HepG2 (cell line): ENCODE results near the gene SLC7A6OS. TPM values are rescaled to one million over a fixed set of nuclear protein-coding genes. Genes with fewer than 3 reads are reported as not detected.

Source experiments
- ADNP ChIP-seq: sonication (generic); formaldehyde crosslinking; IDR thresholded peaks from 2 replicates; pipeline ENCODE4 v1.4.0; 2020; ENCODE audit warnings: missing genetic modification reagents
- BCL6 ChIP-seq: IDR thresholded peaks from 2 replicates; pipeline ENCODE4 v1.6.1; 2016; ENCODE audit warnings: missing genetic modification reagents, missing compliant biosample characterization
- GABPB1 ChIP-seq: IDR thresholded peaks from 2 replicates; pipeline ENCODE4 v1.6.1; 2016; ENCODE audit warnings: mild to moderate bottlenecking, missing genetic modification reagents, moderate library complexity, missing compliant biosample characterization
- HIVEP1 ChIP-seq: sonication (generic); formaldehyde crosslinking; IDR thresholded peaks from 2 replicates; pipeline ENCODE4 v1.4.0; 2020; ENCODE audit warnings: mild to moderate bottlenecking, missing genetic modification reagents
- HNF4A ChIP-seq: sonication (generic); formaldehyde crosslinking; IDR thresholded peaks from 2 replicates; pipeline ENCODE4 v1.4.0; 2020; ENCODE audit warnings: missing genetic modification reagents
- ISL2 ChIP-seq: sonication (generic); formaldehyde crosslinking; IDR thresholded peaks from 2 replicates; pipeline ENCODE4 v1.5.0; 2020; ENCODE audit warnings: missing genetic modification reagents
- KDM1A ChIP-seq: IDR thresholded peaks from 2 replicates; pipeline ENCODE4 v1.6.1; 2016; ENCODE audit warnings: missing compliant biosample characterization
- KLF16 ChIP-seq, 2 experiments: sonication (generic) in 1 of 2; formaldehyde crosslinking in 1 of 2; IDR thresholded peaks; 2 replicates each; pipeline versions ENCODE4 v1.6.1 to v1.8.0; 2016 to 2023; ENCODE audit warnings: missing genetic modification reagents in 2 of 2, missing compliant biosample characterization in 1 of 2
- SNAPC2 ChIP-seq: sonication (generic); formaldehyde crosslinking; IDR thresholded peaks from 2 replicates; pipeline ENCODE4 v1.8.1; 2022; ENCODE audit warnings: mild to moderate bottlenecking, missing genetic modification reagents
- ZIK1 ChIP-seq: sonication (generic); formaldehyde crosslinking; IDR thresholded peaks from 2 replicates; pipeline ENCODE4 v1.5.0; 2020; ENCODE audit warnings: mild to moderate bottlenecking, low read depth, missing genetic modification reagents, borderline replicate concordance
- ZNF124 ChIP-seq: sonication (generic); formaldehyde crosslinking; IDR thresholded peaks from 2 replicates; pipeline ENCODE4 v1.4.0; 2020; ENCODE audit warnings: missing genetic modification reagents
- ZNF138 ChIP-seq: sonication (generic); formaldehyde crosslinking; IDR thresholded peaks from 2 replicates; pipeline ENCODE4 v1.5.0; 2020; ENCODE audit warnings: mild to moderate bottlenecking, low read depth, missing genetic modification reagents
- ZNF180 ChIP-seq: sonication (generic); formaldehyde crosslinking; IDR thresholded peaks from 2 replicates; pipeline ENCODE4 v1.4.0; 2020; ENCODE audit warnings: low read depth, missing genetic modification reagents, borderline replicate concordance
- ZNF382 ChIP-seq: sonication (generic); formaldehyde crosslinking; IDR thresholded peaks from 2 replicates; pipeline ENCODE4 v1.5.0; 2020; ENCODE audit warnings: missing genetic modification reagents, mild to moderate bottlenecking, borderline replicate concordance
- ZNF44 ChIP-seq: sonication (generic); formaldehyde crosslinking; IDR thresholded peaks from 2 replicates; pipeline ENCODE4 v1.5.1; 2020; ENCODE audit warnings: mild to moderate bottlenecking, missing genetic modification reagents
- ZNF746 ChIP-seq: sonication (generic); formaldehyde crosslinking; IDR thresholded peaks from 2 replicates; pipeline ENCODE4 v1.8.0; 2022; ENCODE audit warnings: mild to moderate bottlenecking, missing genetic modification reagents
- ZNF788 ChIP-seq: sonication (generic); formaldehyde crosslinking; IDR thresholded peaks from 2 replicates; pipeline ENCODE4 v1.5.0; 2020; ENCODE audit warnings: mild to moderate bottlenecking, missing genetic modification reagents, borderline replicate concordance
- polyA plus RNA-seq, 8 experiments: library from polyadenylated mRNA; depleted of rRNA in 3 of 8; stranded (reverse) in 7 of 8; unstranded in 1 of 8; fragments of >200 nt; fragmentation: Illumina TruSeq in 4 of 8; extraction: Trizol in 4 of 8; gene quantifications; 2 replicates each; pipeline versions ENCODE4 v1.2.1 to v1.2.3, GENCODE V29; 2011 to 2016; ENCODE audit warnings: low read depth in 4 of 8, missing spikeins in 1 of 8, mixed read lengths in 1 of 8; ENCODE audit not compliant: insufficient read depth in 1 of 8
- total RNA-seq, 5 experiments: library from RNA; depleted of rRNA; stranded (reverse); fragments of >200 nt; fragmentation: Illumina TruSeq; extraction: Trizol; gene quantifications; 2 replicates each; pipeline ENCODE4 v1.2.3, GENCODE V29; 2016; ENCODE audit warnings: low read depth in 1 of 5
- TF ChIP-seq, protein P1 (sequence below): sonication (generic); formaldehyde crosslinking; IDR thresholded peaks from 2 replicates; pipeline ENCODE4 v1.4.0; 2020; ENCODE audit warnings: missing genetic modification reagents
- TF ChIP-seq, protein P2 (sequence below): sonication (generic); formaldehyde crosslinking; conservative IDR thresholded peaks from 2 replicates; pipeline ENCODE4 v1.5.0; 2020; ENCODE audit warnings: missing genetic modification reagents
- TF ChIP-seq, protein P3 (sequence below): sonication (generic); formaldehyde crosslinking; IDR thresholded peaks from 2 replicates; pipeline ENCODE4 v1.5.1; 2020; ENCODE audit warnings: missing genetic modification reagents, mild to moderate bottlenecking, borderline replicate concordance
- TF ChIP-seq, protein P4 (sequence below): sonication (generic); formaldehyde crosslinking; IDR thresholded peaks from 2 replicates; pipeline ENCODE4 v1.5.0; 2020; ENCODE audit warnings: mild to moderate bottlenecking, low read depth, missing genetic modification reagents, borderline replicate concordance
- TF ChIP-seq, protein P5 (sequence below): sonication (generic); formaldehyde crosslinking; IDR thresholded peaks from 2 replicates; pipeline ENCODE4 v1.5.0; 2020; ENCODE audit warnings: mild to moderate bottlenecking, missing genetic modification reagents, borderline replicate concordance

SLC7A6OS gene
- total and polyA plus RNA-seq, 2 of the 13 experiments (the other 11 are each of a cell fraction or from before 2014, with no cell fraction given) = 11.2 to 21.5 TPM

DNA sequence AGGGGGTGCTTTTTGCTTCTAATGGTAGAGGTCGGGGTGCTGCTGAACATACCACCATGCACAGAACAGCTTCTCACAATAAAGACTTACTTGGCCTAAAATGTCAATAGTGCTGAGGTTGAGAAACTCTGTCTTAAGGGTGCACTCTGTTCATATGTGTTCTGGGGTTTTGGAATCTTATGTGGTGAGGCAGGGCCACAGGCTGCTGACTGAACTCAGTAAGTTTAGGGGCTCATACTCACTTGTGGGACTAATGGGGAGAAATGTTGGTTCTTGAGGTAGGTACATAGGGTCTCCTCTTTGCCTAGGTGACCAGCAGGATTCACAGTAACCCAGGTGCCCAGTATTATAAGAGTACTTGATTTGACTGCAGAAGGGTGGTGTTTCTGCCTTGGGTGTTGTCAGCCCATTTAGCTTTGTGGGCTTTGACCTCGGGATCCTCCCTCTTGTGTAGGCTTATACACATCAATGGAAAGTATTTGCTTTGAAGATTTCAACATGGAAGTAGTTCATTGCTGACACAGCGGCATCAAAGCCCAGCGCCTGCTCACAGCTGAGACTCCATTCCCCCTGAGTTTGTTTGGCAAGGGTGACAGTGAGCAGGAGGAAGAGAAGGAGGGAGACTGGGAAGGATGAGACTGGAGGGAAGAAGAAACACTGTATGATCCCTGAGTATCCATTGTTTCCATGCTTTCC, 29.2 kb downstream of the SLC7A6OS start (continued):
- peak; percentile 50; the same call in 1 of the 2 replicates for TF ChIP-seq ZNF44 (CRISPR knock-in tag)
- peak; percentile 89; the same call in 1 of the 2 replicates for TF ChIP-seq ZNF788
- TF ChIP-seq HNF4A (CRISPR knock-in tag) = peak; percentile 96
- TF ChIP-seq HIVEP1 = peak; percentile 83; the same call in 1 of the 2 replicates
- TF ChIP-seq GABPB1 (CRISPR knock-in tag) = no peak
- 0 out of 2 replicates have a peak, but pooled peaks have one; percentile 54 for TF ChIP-seq ZNF138 (CRISPR knock-in tag)
- TF ChIP-seq ZNF746 = 0 out of 2 replicates have a peak, but pooled peaks have one; percentile 70
- TF ChIP-seq KDM1A (CRISPR knock-in tag) = peak; percentile 90
- TF ChIP-seq, protein P1, sequence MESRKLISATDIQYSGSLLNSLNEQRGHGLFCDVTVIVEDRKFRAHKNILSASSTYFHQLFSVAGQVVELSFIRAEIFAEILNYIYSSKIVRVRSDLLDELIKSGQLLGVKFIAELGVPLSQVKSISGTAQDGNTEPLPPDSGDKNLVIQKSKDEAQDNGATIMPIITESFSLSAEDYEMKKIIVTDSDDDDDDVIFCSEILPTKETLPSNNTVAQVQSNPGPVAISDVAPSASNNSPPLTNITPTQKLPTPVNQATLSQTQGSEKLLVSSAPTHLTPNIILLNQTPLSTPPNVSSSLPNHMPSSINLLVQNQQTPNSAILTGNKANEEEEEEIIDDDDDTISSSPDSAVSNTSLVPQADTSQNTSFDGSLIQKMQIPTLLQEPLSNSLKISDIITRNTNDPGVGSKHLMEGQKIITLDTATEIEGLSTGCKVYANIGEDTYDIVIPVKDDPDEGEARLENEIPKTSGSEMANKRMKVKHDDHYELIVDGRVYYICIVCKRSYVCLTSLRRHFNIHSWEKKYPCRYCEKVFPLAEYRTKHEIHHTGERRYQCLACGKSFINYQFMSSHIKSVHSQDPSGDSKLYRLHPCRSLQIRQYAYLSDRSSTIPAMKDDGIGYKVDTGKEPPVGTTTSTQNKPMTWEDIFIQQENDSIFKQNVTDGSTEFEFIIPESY = peak; percentile 68
- TF ChIP-seq, protein P2, sequence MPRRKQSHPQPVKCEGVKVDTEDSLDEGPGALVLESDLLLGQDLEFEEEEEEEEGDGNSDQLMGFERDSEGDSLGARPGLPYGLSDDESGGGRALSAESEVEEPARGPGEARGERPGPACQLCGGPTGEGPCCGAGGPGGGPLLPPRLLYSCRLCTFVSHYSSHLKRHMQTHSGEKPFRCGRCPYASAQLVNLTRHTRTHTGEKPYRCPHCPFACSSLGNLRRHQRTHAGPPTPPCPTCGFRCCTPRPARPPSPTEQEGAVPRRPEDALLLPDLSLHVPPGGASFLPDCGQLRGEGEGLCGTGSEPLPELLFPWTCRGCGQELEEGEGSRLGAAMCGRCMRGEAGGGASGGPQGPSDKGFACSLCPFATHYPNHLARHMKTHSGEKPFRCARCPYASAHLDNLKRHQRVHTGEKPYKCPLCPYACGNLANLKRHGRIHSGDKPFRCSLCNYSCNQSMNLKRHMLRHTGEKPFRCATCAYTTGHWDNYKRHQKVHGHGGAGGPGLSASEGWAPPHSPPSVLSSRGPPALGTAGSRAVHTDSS (CRISPR knock-in tag) = no peak
- TF ChIP-seq ZNF124 = peak; percentile 65; the same call in 1 of the 2 replicates
- TF ChIP-seq ISL2 (CRISPR knock-in tag) = peak; percentile 98
- TF ChIP-seq, protein P3, sequence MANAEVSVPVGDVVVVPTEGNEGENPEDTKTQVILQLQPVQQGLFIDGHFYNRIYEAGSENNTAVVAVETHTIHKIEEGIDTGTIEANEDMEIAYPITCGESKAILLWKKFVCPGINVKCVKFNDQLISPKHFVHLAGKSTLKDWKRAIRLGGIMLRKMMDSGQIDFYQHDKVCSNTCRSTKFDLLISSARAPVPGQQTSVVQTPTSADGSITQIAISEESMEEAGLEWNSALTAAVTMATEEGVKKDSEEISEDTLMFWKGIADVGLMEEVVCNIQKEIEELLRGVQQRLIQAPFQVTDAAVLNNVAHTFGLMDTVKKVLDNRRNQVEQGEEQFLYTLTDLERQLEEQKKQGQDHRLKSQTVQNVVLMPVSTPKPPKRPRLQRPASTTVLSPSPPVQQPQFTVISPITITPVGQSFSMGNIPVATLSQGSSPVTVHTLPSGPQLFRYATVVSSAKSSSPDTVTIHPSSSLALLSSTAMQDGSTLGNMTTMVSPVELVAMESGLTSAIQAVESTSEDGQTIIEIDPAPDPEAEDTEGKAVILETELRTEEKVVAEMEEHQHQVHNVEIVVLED (CRISPR knock-in tag) = peak; percentile 55; the same call in 1 of the 2 replicates
- TF ChIP-seq, protein P4, sequence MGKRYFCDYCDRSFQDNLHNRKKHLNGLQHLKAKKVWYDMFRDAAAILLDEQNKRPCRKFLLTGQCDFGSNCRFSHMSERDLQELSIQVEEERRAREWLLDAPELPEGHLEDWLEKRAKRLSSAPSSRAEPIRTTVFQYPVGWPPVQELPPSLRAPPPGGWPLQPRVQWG (CRISPR knock-in tag) = no peak
- TF ChIP-seq, protein P5, sequence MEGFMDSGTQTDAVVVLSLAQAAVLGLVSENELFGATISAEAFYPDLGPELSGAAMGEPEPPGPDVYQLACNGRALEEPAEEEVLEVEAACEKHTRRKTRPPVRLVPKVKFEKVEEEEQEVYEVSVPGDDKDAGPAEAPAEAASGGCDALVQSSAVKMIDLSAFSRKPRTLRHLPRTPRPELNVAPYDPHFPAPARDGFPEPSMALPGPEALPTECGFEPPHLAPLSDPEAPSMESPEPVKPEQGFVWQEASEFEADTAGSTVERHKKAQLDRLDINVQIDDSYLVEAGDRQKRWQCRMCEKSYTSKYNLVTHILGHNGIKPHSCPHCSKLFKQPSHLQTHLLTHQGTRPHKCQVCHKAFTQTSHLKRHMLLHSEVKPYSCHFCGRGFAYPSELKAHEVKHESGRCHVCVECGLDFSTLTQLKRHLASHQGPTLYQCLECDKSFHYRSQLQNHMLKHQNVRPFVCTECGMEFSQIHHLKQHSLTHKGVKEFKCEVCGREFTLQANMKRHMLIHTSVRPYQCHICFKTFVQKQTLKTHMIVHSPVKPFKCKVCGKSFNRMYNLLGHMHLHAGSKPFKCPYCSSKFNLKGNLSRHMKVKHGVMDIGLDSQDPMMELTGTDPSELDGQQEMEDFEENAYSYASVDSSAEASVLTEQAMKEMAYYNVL (CRISPR knock-in tag) = peak; percentile 99
- peak; percentile 90; the same call in 1 of the 2 replicates for TF ChIP-seq SNAPC2 (CRISPR knock-in tag)
- TF ChIP-seq KLF16 (CRISPR knock-in tag; IDR thresholded peaks at IDR 0.05) = peak in 1 of 2 experiments; percentile 73; a peak in 1 of 4 replicates
- TF ChIP-seq ZNF180 (CRISPR knock-in tag) = no peak
- TF ChIP-seq BCL6 (CRISPR knock-in tag) = peak; percentile 91
- no peak for TF ChIP-seq ZNF382 (CRISPR knock-in tag)
- TF ChIP-seq ZIK1 (CRISPR knock-in tag) = peak; percentile 77; the same call in 1 of the 2 replicates
- TF ChIP-seq ADNP (CRISPR knock-in tag) = no peak
